Measurements from ENCODE around the gene COX4I2. TPM values are rescaled to one million over a fixed set of nuclear protein-coding genes. Genes with fewer than 3 reads are reported as not detected.
A peak's percentile ranks its signal among the peaks of the same experiment; 100 is the strongest.

COX4I2 gene
- total RNA-seq (2014; rRNA removed; shearing (Covaris generic)) (not detected in 2 replicates), total RNA-seq (2022) (not detected in 2 replicates), Bru-seq, nascent RNA (not detected), BruChase-seq, experiment 1, labeled RNA remaining after a 6-hour chase (percentile 7 among the genes with signal in this experiment), BruChase-seq, experiment 2, labeled RNA remaining after a 2-hour chase (not detected)
- long read RNA-seq, result 0 reads

DNA sequence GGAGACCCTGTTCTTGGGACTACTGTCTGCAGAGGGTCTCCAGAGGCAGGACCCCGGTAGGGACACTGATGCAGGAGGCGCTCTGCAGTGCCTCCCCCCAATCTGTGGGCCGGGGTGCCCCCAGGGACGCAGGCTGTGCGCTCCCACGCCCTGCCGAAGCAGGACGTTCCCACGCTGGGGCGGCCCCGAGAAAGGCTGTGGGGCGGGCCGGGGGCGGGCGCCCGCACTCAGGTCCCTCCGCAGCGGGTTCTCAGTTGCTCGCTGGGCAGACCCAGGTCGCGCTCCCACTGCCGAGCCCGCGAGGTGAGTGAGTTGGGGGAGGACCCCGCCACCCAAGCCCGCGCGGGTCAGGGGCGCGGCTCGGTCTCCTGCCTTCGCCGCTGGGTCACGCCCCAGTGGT is at the start of gene COX4I2:
COX4I2 (plus strand) TSS at position 253 of the 400 bp plus-strand sequence. CDS start 1,106 bp downstream, outside the sequence.
- H3K27ac ChIP-seq (ENCODE audit: low read depth, low read length, poor library complexity, severe bottlenecking), result no peak within 1 kb of the TSS
- H4K20me1 ChIP-seq (ENCODE audit: insufficient read depth, low read length), result no peaks in the 10 kb centered on the region
- peaks cover 1% of the 10 kb centered on the region for H3K4me1 ChIP-seq (ENCODE audit: insufficient read depth, low read length, poor library complexity, severe bottlenecking)
- ChIA-PET CTCF (ENCODE audit: unreplicated experiment) (no interaction called here), POLR2A (no interaction called here)
- no peaks in the 10 kb centered on the region for H3K79me2 ChIP-seq (ENCODE audit: insufficient read depth, low read depth, low read length)
- DNase-seq (ENCODE audit: low spot score), result no peak
- intact Hi-C loops (cut with micrococcal nuclease; ENCODE audit: unreplicated experiment), result no loop called here
- no peaks in the 10 kb centered on the region for H3K36me3 ChIP-seq (ENCODE audit: insufficient read depth, low read length)
- no peaks in the 10 kb centered on the region for H3K9me3 ChIP-seq (ENCODE audit: low read length)
- no peak within 1 kb of the TSS for H3K4me3 ChIP-seq (ENCODE audit: low read depth, low read length, poor library complexity, severe bottlenecking)
- H3K4me2 ChIP-seq (ENCODE audit: low read length), result no peak within 1 kb of the TSS
- BruUV-seq (replicated peaks), result no TSS peak
- no peak within 1 kb of the TSS for H2AFZ ChIP-seq (ENCODE audit: low read length)
- no peaks in the 10 kb centered on the region for H3K9me2 ChIP-seq (ENCODE audit: insufficient read depth, low read length)
- no peak for TF ChIP-seq EZH2phosphoT487 (IDR thresholded peaks at IDR 0.05; ENCODE audit: borderline replicate concordance, low read depth, low read length)
- TF ChIP-seq, protein P1, sequence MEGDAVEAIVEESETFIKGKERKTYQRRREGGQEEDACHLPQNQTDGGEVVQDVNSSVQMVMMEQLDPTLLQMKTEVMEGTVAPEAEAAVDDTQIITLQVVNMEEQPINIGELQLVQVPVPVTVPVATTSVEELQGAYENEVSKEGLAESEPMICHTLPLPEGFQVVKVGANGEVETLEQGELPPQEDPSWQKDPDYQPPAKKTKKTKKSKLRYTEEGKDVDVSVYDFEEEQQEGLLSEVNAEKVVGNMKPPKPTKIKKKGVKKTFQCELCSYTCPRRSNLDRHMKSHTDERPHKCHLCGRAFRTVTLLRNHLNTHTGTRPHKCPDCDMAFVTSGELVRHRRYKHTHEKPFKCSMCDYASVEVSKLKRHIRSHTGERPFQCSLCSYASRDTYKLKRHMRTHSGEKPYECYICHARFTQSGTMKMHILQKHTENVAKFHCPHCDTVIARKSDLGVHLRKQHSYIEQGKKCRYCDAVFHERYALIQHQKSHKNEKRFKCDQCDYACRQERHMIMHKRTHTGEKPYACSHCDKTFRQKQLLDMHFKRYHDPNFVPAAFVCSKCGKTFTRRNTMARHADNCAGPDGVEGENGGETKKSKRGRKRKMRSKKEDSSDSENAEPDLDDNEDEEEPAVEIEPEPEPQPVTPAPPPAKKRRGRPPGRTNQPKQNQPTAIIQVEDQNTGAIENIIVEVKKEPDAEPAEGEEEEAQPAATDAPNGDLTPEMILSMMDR (conservative IDR thresholded peaks at IDR 0.05; ENCODE audit: low read length), result no peak

DNA sequence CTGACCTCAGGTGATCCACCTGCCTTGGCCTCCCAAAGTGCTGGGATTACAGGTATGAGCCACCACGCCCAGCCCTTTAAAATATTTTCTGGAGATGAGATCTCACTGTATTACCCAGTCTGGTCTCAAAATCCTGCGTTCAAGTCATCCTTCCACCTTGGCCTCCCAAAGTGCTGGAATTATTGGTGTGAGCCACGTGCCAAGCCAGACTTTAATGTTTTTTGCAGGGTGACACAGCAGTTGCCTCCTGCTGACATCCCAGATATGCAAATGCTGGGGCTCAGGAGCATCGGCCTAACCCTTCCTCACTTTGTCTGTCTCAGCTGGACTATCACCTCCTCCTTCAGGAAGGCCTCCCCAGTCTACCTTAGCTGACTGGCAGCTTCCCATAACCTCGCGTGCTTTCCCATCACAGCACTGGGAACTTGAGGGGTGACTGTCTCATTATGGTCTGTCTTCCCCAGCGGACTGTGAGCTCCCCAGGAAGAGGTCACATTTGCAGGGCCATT is 46.9 kb upstream of the COX4I2 start:
- Histone ChIP-seq H3K79me2 (ENCODE audit: insufficient read depth, low read depth, low read length) (no peaks in the 10 kb centered on the region), H3K9me2 (ENCODE audit: insufficient read depth, low read length) (no peaks in the 10 kb centered on the region), H2AFZ (ENCODE audit: low read length) (no peak overlapping the region), H4K20me1 (ENCODE audit: insufficient read depth, low read length) (no peaks in the 10 kb centered on the region), H3K9me3 (ENCODE audit: low read length) (no peaks in the 10 kb centered on the region), H3K4me3 (ENCODE audit: low read depth, low read length, poor library complexity, severe bottlenecking) (no peak overlapping the region), H3K4me2 (ENCODE audit: low read length) (no peak overlapping the region), H3K4me1 (ENCODE audit: insufficient read depth, low read length, poor library complexity, severe bottlenecking) (no peaks in the 10 kb centered on the region), H3K36me3 (ENCODE audit: insufficient read depth, low read length) (no peaks in the 10 kb centered on the region), H3K27ac (ENCODE audit: low read depth, low read length, poor library complexity, severe bottlenecking) (no peak overlapping the region)
- CTCF ChIA-PET (ENCODE audit: unreplicated experiment), result interaction anchor here (0.6 kb wide), 1 partner anchor 21 kb away, joined by 3 read pairs; no protein-coding TSS in a partner anchor
- TF ChIP-seq EZH2phosphoT487 (IDR thresholded peaks at IDR 0.05; ENCODE audit: borderline replicate concordance, low read depth, low read length), result no peak
- TF ChIP-seq, protein P1 (conservative IDR thresholded peaks at IDR 0.05; ENCODE audit: low read length), result no peak
- intact Hi-C loops (cut with micrococcal nuclease; ENCODE audit: unreplicated experiment), result no loop called here
- POLR2A ChIA-PET, result interaction anchor here (1.0 kb wide), 1 partner anchor 11 kb away, joined by 3 read pairs; no protein-coding TSS in a partner anchor
- DNase-seq (ENCODE audit: low spot score), result no peak
- BruUV-seq (replicated peaks), result no TSS peak

Measured in OCI-LY7 (cell line).